GM12878 (cell line): Measurements from ENCODE around the gene CPNE5. TPM values are rescaled to one million over a fixed set of nuclear protein-coding genes. Genes with fewer than 3 reads are reported as not detected.

Source experiments
- ATAC-seq: fragments of 200-7000 bp; cut with Tn5 transposase; 3 replicates; pipeline ENCODE4 v1.9.1; 2020; ENCODE audit warnings: mild to moderate bottlenecking, moderate library complexity
- BruUV-seq: library from RNA; stranded (reverse); fragments of 400-500 nt; replicated peaks from 2 replicates; lab custom pipeline; 2021; lab: Mats Ljungman, UMichigan
- CTCF ChIA-PET: fragments of 300-600 bp; sonication (Branson Sonifier 250); formaldehyde crosslinking; extraction: SDS; loops from one replicate; lab custom pipeline; 2021; ENCODE audit warnings: inconsistent platforms; lab: Yijun Ruan, JAX
- POLR2A ChIA-PET: fragments of 350-600 bp; formaldehyde crosslinking; extraction: SDS; loops from one replicate; lab custom pipeline; 2021; ENCODE audit warnings: inconsistent platforms; lab: Charles Lee
- RAD21 ChIA-PET: fragments of 300-600 bp; sonication (Branson Sonifier 250); formaldehyde crosslinking; loops from one replicate; lab custom pipeline; 2023; ENCODE audit warnings: antibody characterized with exemption; ENCODE audit not compliant: unreplicated experiment; lab: Charles Lee
- SMC1A ChIA-PET: fragments of 300-600 bp; sonication (Branson Sonifier 250); formaldehyde crosslinking; loops from one replicate; lab custom pipeline; 2023; ENCODE audit not compliant: unreplicated experiment, uncharacterized antibody; lab: Charles Lee
- DNase-seq: peaks from one replicate; pipeline ENCODE4 v3.0.0-alpha.2; 2011; ENCODE audit warnings: low read depth, low spot score
- FAIRE-seq: peaks from 3 replicates; lab custom pipeline; 2011; peaks lifted over from hg19 to GRCh38; lab: Jason Lieb, UNC
- H2AFZ ChIP-seq: 2 replicates; pipeline ENCODE4 v1.6.0; 2011; ENCODE audit warnings: low read depth, low read length, control low read depth; ENCODE audit not compliant: control insufficient read depth
- H3K27ac ChIP-seq: 2 replicates; pipeline ENCODE4 v1.5.1; 2011; ENCODE audit warnings: control low read depth; ENCODE audit not compliant: control insufficient read depth, insufficient read depth
- H3K27me3 ChIP-seq, 2 experiments: replicated peaks in 1 of 2; 2 replicates each; pipeline versions ENCODE4 v1.6.0 to v1.6.1; 2011; ENCODE audit warnings: low read length in 1 of 2; ENCODE audit not compliant: control insufficient read depth in 2 of 2, insufficient read depth in 2 of 2
- H3K36me3 ChIP-seq, 2 experiments: 2 replicates each; pipeline ENCODE4 v1.5.1; 2011; ENCODE audit warnings: low read length in 1 of 2; ENCODE audit not compliant: control insufficient read depth in 2 of 2, insufficient read depth in 2 of 2
- H3K4me1 ChIP-seq: 2 replicates; pipeline ENCODE4 v1.6.1; 2011; ENCODE audit warnings: mild to moderate bottlenecking, low read length, moderate library complexity, mixed read lengths; ENCODE audit not compliant: control insufficient read depth, insufficient read depth
- H3K4me2 ChIP-seq: 2 replicates; pipeline ENCODE4 v1.6.0; 2011; ENCODE audit warnings: control low read depth; ENCODE audit not compliant: control insufficient read depth, insufficient read depth
- H3K4me3 ChIP-seq: fragments of 200-600 bp; sonication (generic); 2 replicates; pipeline ENCODE4 v1.5.1; 2016
- H3K79me2 ChIP-seq: 2 replicates; pipeline ENCODE4 v1.6.0; 2011; ENCODE audit warnings: low read length; ENCODE audit not compliant: control insufficient read depth, insufficient read depth
- H3K9ac ChIP-seq: 2 replicates; pipeline ENCODE4 v1.8.0; 2011; ENCODE audit warnings: low read length, control low read depth, mixed read lengths; ENCODE audit not compliant: control insufficient read depth, insufficient read depth
- H3K9me3 ChIP-seq: replicated peaks from 3 replicates; pipeline ENCODE4 v1.5.1; 2011; ENCODE audit warnings: mild to moderate bottlenecking, low read length; ENCODE audit not compliant: control insufficient read depth, insufficient read depth
- H4K20me1 ChIP-seq: 2 replicates; pipeline ENCODE4 v1.6.0; 2011; ENCODE audit not compliant: control insufficient read depth, insufficient read depth
- GABPA ChIP-seq: IDR thresholded peaks from 2 replicates; pipeline ENCODE4 v1.6.1; 2014; ENCODE audit warnings: antibody characterized with exemption, low read depth, mild to moderate bottlenecking, inconsistent platforms
- HDGF ChIP-seq: fragments of 450-650 bp; IDR thresholded peaks from 2 replicates; pipeline ENCODE4 v1.6.1; 2016; ENCODE audit warnings: antibody characterized with exemption
- MYB ChIP-seq: fragments of 150-350 bp; IDR thresholded peaks from 2 replicates; pipeline ENCODE4 v1.6.1; 2014; ENCODE audit warnings: mild to moderate bottlenecking, low read depth, low read length, borderline replicate concordance
- NBN ChIP-seq: fragments of 450-650 bp; IDR thresholded peaks from 2 replicates; pipeline ENCODE4 v1.6.1; 2016
- PAX8 ChIP-seq: fragments of 450-650 bp; IDR thresholded peaks from 2 replicates; pipeline ENCODE4 v1.6.1; 2017; ENCODE audit warnings: mild to moderate bottlenecking, moderate library complexity
- POLR2AphosphoS5 ChIP-seq: IDR thresholded peaks from 2 replicates; pipeline ENCODE4 v1.6.1; 2011; ENCODE audit warnings: mild to moderate bottlenecking, low read length, inconsistent platforms
- SP1 ChIP-seq: IDR thresholded peaks from one replicate; pipeline ENCODE4 v1.6.1; 2011; ENCODE audit warnings: low read depth, low read length
- STAT1 ChIP-seq: fragments of 450-650 bp; conservative IDR thresholded peaks from 2 replicates; pipeline ENCODE4 v1.6.1; 2014; ENCODE audit warnings: antibody characterized with exemption, mild to moderate bottlenecking
- TARDBP ChIP-seq: IDR thresholded peaks from 2 replicates; pipeline ENCODE4 v1.6.1; 2016; ENCODE audit warnings: borderline replicate concordance
- YBX1 ChIP-seq: fragments of 450-650 bp; IDR thresholded peaks from 2 replicates; pipeline ENCODE4 v1.6.1; 2016; ENCODE audit warnings: antibody characterized with exemption
- ZBED1 ChIP-seq: IDR thresholded peaks from 2 replicates; pipeline ENCODE4 v1.6.1; 2016; ENCODE audit warnings: borderline replicate concordance
- ZNF24 ChIP-seq: fragments of 450-650 bp; IDR thresholded peaks from 2 replicates; pipeline ENCODE4 v1.6.1; 2017; ENCODE audit warnings: antibody characterized with exemption, mild to moderate bottlenecking
- ZZZ3 ChIP-seq: IDR thresholded peaks from 2 replicates; pipeline ENCODE4 v1.6.1; 2011; ENCODE audit warnings: low read depth; ENCODE audit not compliant: control insufficient read depth, insufficient read length
- WGBS: methylation state at CpG from one replicate; pipeline ENCODE4 v1.1.6; 2016; ENCODE audit warnings: low lambda C conversion rate; ENCODE audit not compliant: insufficient replicate concordance, insufficient coverage; ENCODE audit errors: missing lambda C conversion rate; 5-methylcytosine and 5-hydroxymethylcytosine counted together
- in situ Hi-C: fragments of 300-500 bp; cut with MboI; formaldehyde crosslinking; loops from 9 replicates; pipeline ENCODE4 v1.14.3; 2018; ENCODE audit warnings: mixed read lengths
- intact Hi-C: fragments of 100-400 bp; cut with micrococcal nuclease; formaldehyde crosslinking; loops from one replicate; pipeline ENCODE4 v1.14.2; 2022; ENCODE audit not compliant: unreplicated experiment
- polyA plus RNA-seq, 11 experiments: library from polyadenylated mRNA; depleted of rRNA in 4 of 11; unstranded in 6 of 11; stranded (reverse) in 5 of 11; fragments of >200 nt; fragmentation: Nextera tagmentation in 4 of 11; fragmentation: Illumina TruSeq in 1 of 11; extraction: Ambion mirVana in 4 of 11; extraction: Trizol in 1 of 11; gene quantifications; 1 replicate in 1 of 11; 2 replicates in 10 of 11; pipeline versions ENCODE4 v1.2.1 to v1.2.3, GENCODE V29; 2011 to 2016; ENCODE audit warnings: inconsistent platforms in 2 of 11, missing spikeins in 2 of 11, low read depth in 1 of 11
- total RNA-seq, 4 experiments: library from RNA; depleted of rRNA in 3 of 4; stranded (reverse); fragments of >200 nt in 3 of 4; fragmentation: Illumina TruSeq in 1 of 4; extraction: Trizol in 1 of 4; gene quantifications; 2 replicates each; pipeline versions ENCODE4 v1.2.1 to v1.2.3, GENCODE V29; 2013 to 2021

Gene CPNE5
- total and polyA plus RNA-seq, 10 of the 15 experiments (the other 5 are each of a cell fraction or from before 2014, with no cell fraction given) = 2.4 to 39.1 (median 18.2) TPM

DNA sequence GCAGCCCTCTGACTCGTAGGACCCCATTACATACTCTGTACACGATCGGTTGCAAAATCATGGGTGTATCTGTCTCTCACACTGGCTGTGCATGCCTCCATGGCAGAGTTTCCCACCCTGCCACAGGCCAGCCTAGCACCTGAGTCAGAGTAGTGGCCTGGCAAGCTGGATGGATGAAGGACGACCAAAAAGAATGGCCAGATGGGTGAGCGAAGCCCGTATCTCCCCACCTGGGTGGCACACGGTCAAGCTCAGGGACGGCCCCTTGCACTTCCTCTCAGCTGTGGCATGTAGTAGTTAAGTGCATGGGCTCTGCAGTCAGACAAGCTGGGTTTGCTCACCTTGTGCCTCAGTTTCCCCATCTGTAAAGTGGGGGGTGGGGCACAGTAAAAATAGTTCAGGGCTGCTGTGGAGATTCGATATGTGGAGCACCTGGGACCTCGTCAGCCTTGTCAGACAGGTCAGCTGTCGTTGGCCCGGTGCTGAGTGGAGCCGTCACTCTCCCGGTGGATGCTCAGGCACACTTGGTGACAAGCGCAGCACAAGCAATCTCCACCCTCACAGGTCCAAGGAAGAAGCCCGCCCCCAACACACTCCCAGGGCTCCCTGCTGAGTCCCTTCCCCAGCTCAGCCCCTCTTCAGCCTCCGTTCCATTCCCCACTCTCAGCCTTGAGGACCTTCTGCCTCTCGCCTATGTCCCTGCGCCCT lies 12.6 kb downstream of the CPNE5 start:
- Histone ChIP-seq H3K36me3 (no peaks in the 10 kb centered on the region), H3K4me3 (no peak overlapping the region), H3K9ac (no peak overlapping the region), H3K79me2 (no peaks in the 10 kb centered on the region), H3K27me3 (no peaks in the 10 kb centered on the region), H3K9me3 (no peaks in the 10 kb centered on the region), H3K4me2 (no peak overlapping the region), H3K4me1 (no peaks in the 10 kb centered on the region), H4K20me1 (no peaks in the 10 kb centered on the region), H2AFZ (no peak overlapping the region), H3K27ac (no peak overlapping the region)
- ChIA-PET CTCF (no interaction called here), SMC1A (interaction anchor here (1.0 kb wide), 1 partner anchor 8 kb away, joined by 3 read pairs; no protein-coding TSS in a partner anchor), RAD21 (no interaction called here), POLR2A (no interaction called here)
- no peak for ATAC-seq
- in situ Hi-C loops (no loop called here), intact Hi-C loops (no loop called here)
- no peak for FAIRE-seq
- WGBS = 58% methylated on average over 19 of the region's 19 CpGs
- BruUV-seq = no TSS peak
- TF ChIP-seq SP1 = no peak
- TF ChIP-seq ZZZ3 = no peak
- no peak for TF ChIP-seq STAT1
- TF ChIP-seq NBN = no peak
- no peak for TF ChIP-seq ZNF24
- no peak for TF ChIP-seq HDGF
- TF ChIP-seq GABPA = no peak
- TF ChIP-seq PAX8 = no peak
- no peak for TF ChIP-seq POLR2AphosphoS5
- no peak for TF ChIP-seq YBX1
- no peak for DNase-seq

DNA sequence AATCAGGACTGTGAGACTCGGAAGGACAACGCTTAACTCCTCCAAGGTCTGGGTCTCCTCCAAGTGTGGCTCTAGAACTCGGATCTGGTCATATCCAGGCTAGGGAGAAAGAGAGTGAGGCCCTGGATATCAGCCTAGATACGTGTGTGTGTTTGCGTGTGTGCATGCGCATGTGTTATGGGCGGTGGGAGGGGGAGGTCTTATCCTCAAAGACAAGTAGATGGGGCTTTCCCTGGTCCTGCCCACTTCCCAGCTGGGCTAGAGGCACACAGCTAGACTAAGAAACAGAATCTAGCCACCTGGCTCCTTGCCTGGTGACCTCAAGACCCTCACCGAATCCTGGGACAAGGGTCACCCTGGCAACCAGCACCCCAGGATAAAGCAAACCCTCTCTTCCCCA lies 13.2 kb downstream of the CPNE5 start:
- H3K9me3 ChIP-seq = no peaks in the 10 kb centered on the region
- ChIA-PET RAD21 (no interaction called here), SMC1A (interaction anchor here (1.0 kb wide), 1 partner anchor 8 kb away, joined by 3 read pairs; no protein-coding TSS in a partner anchor), POLR2A (no interaction called here), CTCF (no interaction called here)
- FAIRE-seq (no peak), DNase-seq (no peak), ATAC-seq (no peak)
- in situ Hi-C loops (no loop called here), intact Hi-C loops (no loop called here)
- no peak overlapping the region for H3K4me3 ChIP-seq
- 65% methylated on average over 8 of the region's 8 CpGs for WGBS
- no peaks in the 10 kb centered on the region for H3K27me3 ChIP-seq
- H4K20me1 ChIP-seq = no peaks in the 10 kb centered on the region
- no peak overlapping the region for H3K27ac ChIP-seq
- no peaks in the 10 kb centered on the region for H3K79me2 ChIP-seq
- no TSS peak for BruUV-seq
- H3K4me1 ChIP-seq = no peaks in the 10 kb centered on the region
- no peak overlapping the region for H3K4me2 ChIP-seq
- H3K9ac ChIP-seq = no peak overlapping the region
- no peak overlapping the region for H2AFZ ChIP-seq
- TF ChIP-seq ZBED1 (no peak), TARDBP (no peak), MYB (no peak)
- H3K36me3 ChIP-seq = no peaks in the 10 kb centered on the region
